Lower lobe of right lung (tissue), 2 donors: Measurements from ENCODE around the gene CELSR1. TPM values are rescaled to one million over a fixed set of nuclear protein-coding genes. Genes with fewer than 3 reads are reported as not detected.
A peak's percentile ranks its signal among the peaks of the same experiment; 100 is the strongest.

ENCODE experiments used
- ATAC-seq, 2 donors: fragments of 200-7000 bp; cut with Tn5 transposase; one replicate each; pipeline ENCODE4 v1.9.1; 2020 to 2022; ENCODE audit warnings: mild to moderate bottlenecking in 2 of 2, moderate library complexity in 2 of 2
- DNase-seq: peaks from one replicate; pipeline ENCODE4 v3.0.0-alpha.2; 2020
- H3K27ac ChIP-seq: fragments of 200-600 bp; one replicate; pipeline ENCODE4 v1.8.0; 2022
- H3K27me3 ChIP-seq: fragments of 200-600 bp; one replicate; pipeline ENCODE4 v1.8.0; 2022; ENCODE audit warnings: low read depth
- H3K36me3 ChIP-seq: fragments of 200-600 bp; one replicate; pipeline ENCODE4 v1.8.0; 2022; ENCODE audit warnings: mild to moderate bottlenecking
- H3K4me1 ChIP-seq: fragments of 200-600 bp; one replicate; pipeline ENCODE4 v1.8.0; 2022
- H3K4me3 ChIP-seq: fragments of 200-600 bp; one replicate; pipeline ENCODE4 v1.8.0; 2022; ENCODE audit warnings: mild to moderate bottlenecking
- H3K9me3 ChIP-seq: fragments of 200-600 bp; one replicate; pipeline ENCODE4 v1.8.0; 2022
- CTCF ChIP-seq: fragments of 200-600 bp; IDR thresholded peaks from one replicate; pipeline ENCODE4 v1.8.0; 2022; ENCODE audit warnings: antibody characterized with exemption, mild to moderate bottlenecking
- intact Hi-C: fragments of 100-400 bp; cut with DNase I; formaldehyde crosslinking; loops from one replicate; pipeline ENCODE4 v1.11.0; 2022
- total RNA-seq: library from RNA; stranded (reverse); fragmentation: NEBNext Ultra II Directional; extraction: Animal tissue kit (Norgen Biotek cat#: 25700); gene quantifications from one replicate; pipeline ENCODE4 v1.2.1, GENCODE V29; 2021
- donor health status: DM: no; HTN: yes; CAD: no; lungs with severe emphysema.

CELSR1 gene
- total RNA-seq, 1 donor from 2014 or later, result 51.8 TPM

- Histone ChIP-seq H3K9me3 (no peaks in the 10 kb centered on the region), H3K4me1 (no peaks in the 10 kb centered on the region), H3K36me3 (peaks cover 69% of the 10 kb centered on the region), H3K4me3 (no peak overlapping the region), H3K27ac (no peak overlapping the region), H3K27me3 (no peaks in the 10 kb centered on the region)
- DNase-seq, result peak; percentile 43
- ATAC-seq, result no peak
- intact Hi-C loops, result no loop called here
- no peak for TF ChIP-seq CTCF
Measured at GRCh38 chr22:46357711-46358520, 179.5 kb downstream of the CELSR1 start.

- Histone ChIP-seq H3K36me3 (peaks cover 72% of the 10 kb centered on the region), H3K9me3 (no peaks in the 10 kb centered on the region), H3K4me1 (peaks cover 6% of the 10 kb centered on the region), H3K4me3 (no peak overlapping the region), H3K27ac (no peak overlapping the region), H3K27me3 (no peaks in the 10 kb centered on the region)
- intact Hi-C loops, result no loop called here
- DNase-seq (no peak), ATAC-seq (no peak)
- no peak for TF ChIP-seq CTCF
Measured at GRCh38 chr22:46356496-46357480, 180.6 kb downstream of the CELSR1 start.

DNA sequence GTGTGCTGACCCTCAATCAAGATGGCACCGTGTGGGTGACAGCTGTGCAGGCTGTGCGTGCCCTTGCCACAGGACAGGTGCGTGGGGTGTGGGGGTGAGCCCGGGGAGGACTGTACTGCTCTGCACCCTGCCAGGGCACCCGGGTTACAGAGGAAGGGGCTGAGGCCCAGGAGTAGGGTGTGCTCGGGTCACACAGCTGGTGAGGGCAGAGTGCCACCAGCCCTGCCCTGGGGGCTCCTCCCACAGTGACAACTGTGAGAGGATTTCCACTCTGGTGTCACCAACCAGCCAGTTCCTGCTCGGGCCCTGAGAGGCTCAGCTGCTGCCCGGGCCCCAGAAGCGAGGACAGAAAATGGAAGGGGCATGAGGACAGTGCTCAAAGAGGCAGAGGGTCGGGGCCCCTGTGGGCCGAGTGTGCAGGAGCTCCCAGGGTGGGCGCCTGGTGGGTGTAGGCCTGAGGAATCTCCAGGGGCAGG is 181.4 kb downstream of the CELSR1 start:
- DNase-seq (no peak), ATAC-seq (peak in 1 of 2 donors; percentile 2)
- intact Hi-C loops, result no loop called here
- Histone ChIP-seq H3K4me1 (peaks cover 6% of the 10 kb centered on the region), H3K36me3 (peaks cover 78% of the 10 kb centered on the region), H3K4me3 (no peak overlapping the region), H3K9me3 (no peaks in the 10 kb centered on the region), H3K27me3 (no peaks in the 10 kb centered on the region), H3K27ac (no peak overlapping the region)
- TF ChIP-seq CTCF, result no peak

DNA sequence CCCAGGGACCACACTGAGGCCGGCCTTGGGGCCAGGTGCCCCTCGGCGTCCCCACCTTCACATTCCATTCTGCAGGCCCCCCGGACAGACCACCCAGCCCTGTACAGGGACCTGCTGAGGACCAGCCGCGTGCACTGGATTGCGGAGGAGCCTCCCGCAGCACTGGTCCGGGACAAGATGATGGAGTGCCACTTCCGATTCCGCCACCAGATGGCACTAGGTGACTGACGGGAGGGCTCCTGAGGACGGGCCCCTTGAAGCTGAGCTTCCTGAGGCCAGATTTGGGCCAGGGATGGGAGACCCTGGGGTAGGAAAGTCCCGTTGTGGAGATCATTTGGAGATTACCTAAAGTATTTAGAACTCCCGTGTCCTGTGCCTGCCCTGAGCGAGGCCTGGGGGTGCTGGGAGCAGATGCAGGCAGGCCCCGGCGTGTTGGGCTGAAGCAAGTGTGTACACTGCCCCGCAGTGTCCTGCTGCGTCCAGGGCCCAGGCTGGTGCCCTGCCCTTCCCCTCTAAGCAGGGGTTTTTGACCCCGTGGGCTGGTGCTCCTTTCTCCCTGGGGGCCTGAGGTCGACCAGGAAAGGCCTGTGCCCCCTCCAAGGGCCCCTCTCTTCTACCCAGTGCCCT is 181.9 kb downstream of the CELSR1 start:
- Histone ChIP-seq H3K27ac (no peak overlapping the region), H3K4me3 (no peak overlapping the region), H3K4me1 (peaks cover 6% of the 10 kb centered on the region), H3K27me3 (no peaks in the 10 kb centered on the region), H3K9me3 (no peaks in the 10 kb centered on the region), H3K36me3 (peaks cover 83% of the 10 kb centered on the region)
- intact Hi-C loops, result no loop called here
- TF ChIP-seq CTCF, result peak; percentile 76
- ATAC-seq, result peak; percentile 55 to 57
- DNase-seq, result peak; percentile 74

DNA sequence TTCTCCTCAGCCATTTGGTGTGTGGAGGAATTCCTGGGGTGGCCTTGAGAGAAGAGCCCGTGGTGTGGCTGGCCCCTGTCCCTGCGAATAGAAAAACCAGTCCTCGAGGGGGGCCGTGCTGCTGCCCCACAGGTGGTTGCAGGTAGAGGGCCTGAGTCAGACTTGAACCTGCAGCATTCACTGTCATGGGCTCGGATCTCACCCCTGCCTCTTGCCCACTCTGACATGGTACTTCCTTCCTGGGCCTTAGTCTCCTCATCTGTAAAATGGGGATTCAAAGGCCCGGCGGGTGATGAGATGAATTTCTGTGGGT is 182.5 kb downstream of the CELSR1 start:
- no peak for ATAC-seq
- no peak overlapping the region for H3K4me3 ChIP-seq
- DNase-seq, result no peak
- peaks cover 6% of the 10 kb centered on the region for H3K4me1 ChIP-seq
- H3K27me3 ChIP-seq, result no peaks in the 10 kb centered on the region
- TF ChIP-seq CTCF, result no peak
- no peak overlapping the region for H3K27ac ChIP-seq
- intact Hi-C loops, result no loop called here
- peaks cover 89% of the 10 kb centered on the region for H3K36me3 ChIP-seq
- H3K9me3 ChIP-seq, result no peaks in the 10 kb centered on the region
